GM10266 (cell line): ENCODE data around the gene ANO4.

Source experiments
- DNase-seq: peaks from one replicate; pipeline ENCODE4 v3.0.0; 2012; ENCODE audit errors: extremely low spot score
- TF ChIP-seq, protein P1 (sequence below): IDR thresholded peaks from 2 replicates; pipeline ENCODE4 v1.5.1; 2012; ENCODE audit warnings: mild to moderate bottlenecking, low read depth; ENCODE audit not compliant: control insufficient read depth, insufficient read depth; ENCODE audit errors: missing control alignments

The ANO4 gene

GRCh38 chr12:101168001-101168400 lies 373.4 kb downstream of the ANO4 start:
- TF ChIP-seq, protein P1, sequence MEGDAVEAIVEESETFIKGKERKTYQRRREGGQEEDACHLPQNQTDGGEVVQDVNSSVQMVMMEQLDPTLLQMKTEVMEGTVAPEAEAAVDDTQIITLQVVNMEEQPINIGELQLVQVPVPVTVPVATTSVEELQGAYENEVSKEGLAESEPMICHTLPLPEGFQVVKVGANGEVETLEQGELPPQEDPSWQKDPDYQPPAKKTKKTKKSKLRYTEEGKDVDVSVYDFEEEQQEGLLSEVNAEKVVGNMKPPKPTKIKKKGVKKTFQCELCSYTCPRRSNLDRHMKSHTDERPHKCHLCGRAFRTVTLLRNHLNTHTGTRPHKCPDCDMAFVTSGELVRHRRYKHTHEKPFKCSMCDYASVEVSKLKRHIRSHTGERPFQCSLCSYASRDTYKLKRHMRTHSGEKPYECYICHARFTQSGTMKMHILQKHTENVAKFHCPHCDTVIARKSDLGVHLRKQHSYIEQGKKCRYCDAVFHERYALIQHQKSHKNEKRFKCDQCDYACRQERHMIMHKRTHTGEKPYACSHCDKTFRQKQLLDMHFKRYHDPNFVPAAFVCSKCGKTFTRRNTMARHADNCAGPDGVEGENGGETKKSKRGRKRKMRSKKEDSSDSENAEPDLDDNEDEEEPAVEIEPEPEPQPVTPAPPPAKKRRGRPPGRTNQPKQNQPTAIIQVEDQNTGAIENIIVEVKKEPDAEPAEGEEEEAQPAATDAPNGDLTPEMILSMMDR = no peak
- no peak for DNase-seq

DNA sequence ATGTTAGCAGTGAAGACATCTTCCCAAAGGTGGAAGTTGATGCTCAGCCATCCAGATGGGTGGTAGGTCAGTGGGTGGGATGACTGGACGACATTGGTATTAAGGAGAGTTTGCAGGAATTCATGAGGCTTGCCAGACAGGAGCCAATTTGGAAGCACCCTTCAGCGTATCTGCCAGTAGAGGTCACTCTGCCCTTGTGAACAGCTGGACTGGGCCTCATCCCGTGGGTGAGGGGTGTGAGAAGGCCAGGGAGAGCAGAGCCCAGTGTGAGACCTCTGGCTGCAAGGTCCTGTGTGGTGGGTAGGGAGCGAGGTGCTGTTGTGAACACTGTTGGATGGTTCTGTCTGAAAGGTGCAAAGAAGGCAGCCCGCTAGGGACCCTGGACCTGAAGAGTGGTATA lies 377.7 kb downstream of the ANO4 start:
- TF ChIP-seq, protein P1 = no peak
- DNase-seq = no peak

GRCh38 chr12:101173197-101173749 lies 378.7 kb downstream of the ANO4 start:
- DNase-seq = no peak
- TF ChIP-seq, protein P1 = no peak

DNA sequence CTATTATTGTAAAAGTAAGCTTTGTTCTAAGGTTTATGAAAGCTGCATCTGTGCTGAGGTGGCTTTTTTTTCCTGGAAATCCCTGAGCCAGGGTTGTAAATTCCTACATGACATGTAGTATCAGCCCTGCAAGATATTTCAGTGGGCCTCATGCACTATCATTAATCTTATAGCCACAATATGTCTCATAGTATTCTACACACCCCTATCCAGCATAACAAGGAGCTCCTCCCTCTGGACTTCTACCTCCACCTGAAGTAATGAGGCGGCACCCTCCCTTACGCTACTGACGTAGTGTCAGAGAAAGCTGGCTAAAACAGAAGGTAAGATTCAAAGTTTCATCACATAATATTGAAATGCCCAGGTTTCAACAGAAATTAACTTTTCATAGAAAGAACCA lies 380.0 kb downstream of the ANO4 start:
- DNase-seq = no peak
- TF ChIP-seq, protein P1 = no peak
